HG02763 (cell line): Measurements from ENCODE around the gene NOLC1.

Source experiments
- ATAC-seq: cut with Tn5 transposase; IDR thresholded peaks from one replicate; pipeline ENCODE4 v1.9.1; 2021; ENCODE audit warnings: mild to moderate bottlenecking, moderate library complexity; ENCODE audit not compliant: unreplicated experiment

The NOLC1 gene

GRCh38 chr10:102151774-102152544 lies at the start of gene NOLC1:
TSS of gene NOLC1 (plus strand) at chr10:102152389. CDS start at chr10:102152411, 22 bp downstream.
- peak; percentile 88 for ATAC-seq

- ATAC-seq = no peak
Measured at GRCh38 chr10:102102421-102102820, 49.8 kb upstream of the NOLC1 start.

- ATAC-seq = no peak
Measured at GRCh38 chr10:102106998-102107397, 45.2 kb upstream of the NOLC1 start.

GRCh38 chr10:102109166-102110116 lies 42.7 kb upstream of the NOLC1 start:
- ATAC-seq = no peak

DNA sequence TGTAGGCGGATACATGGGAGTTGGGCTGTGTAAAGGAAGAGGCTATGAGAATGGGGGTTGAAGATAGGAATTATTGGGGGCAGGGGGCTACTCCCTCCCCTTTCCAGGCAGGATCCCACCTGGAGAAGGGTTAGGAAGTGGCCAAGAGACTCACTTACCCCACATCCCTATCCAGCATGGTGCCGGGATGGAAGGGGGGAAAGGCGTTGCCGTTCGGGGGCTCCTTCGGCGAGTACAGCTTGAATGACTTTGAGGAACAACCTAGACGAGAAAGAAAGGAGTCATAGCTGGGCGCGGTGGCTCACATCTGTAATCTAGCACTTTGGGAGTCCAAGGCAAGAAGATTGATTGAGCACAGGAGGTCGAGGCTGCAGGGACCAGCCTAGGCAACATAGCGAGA lies 40.9 kb upstream of the NOLC1 start:
- no peak for ATAC-seq

DNA sequence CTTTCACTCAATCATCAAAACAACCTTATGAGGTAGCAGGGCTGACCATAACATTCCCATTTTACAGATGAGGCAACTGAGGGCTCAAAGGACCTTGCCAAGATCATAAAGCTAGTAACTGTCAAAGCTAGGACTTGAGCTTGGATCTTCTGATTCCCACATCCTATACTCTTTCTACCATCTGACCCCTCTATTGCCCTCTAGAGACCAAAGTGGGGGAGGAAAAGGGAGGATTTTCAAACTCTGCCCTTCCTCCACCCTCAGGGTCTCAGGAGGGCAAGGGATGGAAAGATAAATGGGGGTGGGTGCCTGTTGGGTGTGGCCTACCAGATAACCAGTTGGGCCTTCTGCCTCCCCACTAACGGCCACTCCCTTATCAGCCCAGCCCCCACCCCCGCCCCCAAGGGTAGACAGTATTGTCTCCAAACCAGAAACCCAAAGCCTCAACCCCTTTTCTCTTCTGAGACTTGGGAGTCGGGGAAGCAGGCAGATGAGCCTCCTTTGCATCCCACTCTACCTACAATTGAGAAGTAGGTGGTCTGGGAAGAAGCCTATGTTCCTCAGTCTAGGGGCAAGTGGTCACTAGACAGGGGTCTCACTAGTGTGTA lies 39.9 kb upstream of the NOLC1 start:
- ATAC-seq = no peak

DNA sequence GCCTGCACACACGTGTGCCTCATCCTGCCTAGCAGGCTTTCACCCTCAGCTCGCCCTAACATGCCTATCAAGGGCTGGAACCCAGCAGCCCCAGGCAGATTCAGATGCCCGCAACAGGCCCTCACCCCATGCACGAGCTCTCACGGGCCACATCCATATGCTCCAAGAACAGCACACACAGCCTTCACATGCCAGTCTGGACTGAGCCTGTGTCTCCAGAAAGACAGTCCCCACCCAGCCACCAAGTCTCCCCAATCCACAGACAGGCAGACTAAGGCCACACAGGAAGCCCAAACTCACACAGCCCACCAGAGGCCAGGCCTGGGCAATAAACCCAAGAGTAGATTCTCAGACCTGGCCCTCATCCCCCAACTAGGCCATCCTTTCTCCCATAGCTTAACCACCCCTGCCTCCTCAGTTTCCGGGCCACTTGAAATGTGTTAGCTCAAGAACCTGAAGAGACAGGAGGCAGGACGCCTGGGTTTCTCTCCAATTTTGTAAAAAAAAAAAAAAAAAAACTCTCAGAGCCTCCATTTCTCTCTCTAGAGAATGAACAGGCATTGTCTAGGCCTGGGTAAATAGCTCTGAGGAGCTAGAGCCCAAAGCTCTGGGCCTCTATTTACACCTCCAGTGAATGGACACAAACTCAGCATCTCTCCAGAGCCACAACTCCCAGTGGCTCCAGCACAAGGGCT lies 38.8 kb upstream of the NOLC1 start:
- no peak for ATAC-seq

- ATAC-seq = no peak
Measured at GRCh38 chr10:102113956-102114857, 38.0 kb upstream of the NOLC1 start.

DNA sequence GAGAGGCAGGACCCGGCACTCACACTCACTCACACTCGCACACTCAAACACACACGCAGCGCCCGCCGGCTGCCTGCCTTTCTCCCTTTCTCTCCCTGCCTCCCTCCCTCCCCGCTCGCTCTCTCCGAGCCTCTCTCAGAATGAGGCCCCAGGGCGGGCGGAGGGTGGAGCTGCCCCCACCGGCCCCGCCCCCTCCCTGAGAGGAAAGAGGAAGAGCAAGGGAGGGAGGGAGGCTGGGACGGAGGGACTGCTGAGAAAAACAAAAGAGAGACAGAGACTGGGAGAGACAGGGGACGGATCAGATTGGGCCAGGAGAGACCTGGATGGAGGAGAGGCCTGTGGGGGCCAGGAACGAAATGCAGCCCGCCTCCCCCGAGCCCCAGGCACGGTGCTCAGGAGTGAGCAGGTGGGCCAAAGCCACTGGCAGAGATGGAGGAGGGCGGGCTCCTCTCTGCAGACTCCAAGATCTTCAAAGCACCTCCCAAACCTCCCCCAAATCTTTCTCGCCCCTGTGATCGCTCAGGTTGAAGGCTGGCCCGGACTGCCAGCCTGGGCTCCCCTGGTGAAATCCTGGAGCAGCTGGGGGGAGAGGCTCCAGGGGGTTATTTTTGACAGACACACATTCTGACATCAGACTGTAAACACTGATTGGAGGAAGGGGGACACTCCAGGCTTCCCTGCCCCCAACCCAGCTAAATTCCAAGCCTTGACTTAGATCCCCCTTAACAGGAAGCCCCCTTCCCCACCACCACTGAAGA lies 37.1 kb upstream of the NOLC1 start:
- peak; percentile 59 for ATAC-seq

GRCh38 chr10:102115775-102116174 lies 36.4 kb upstream of the NOLC1 start:
- no peak for ATAC-seq

DNA sequence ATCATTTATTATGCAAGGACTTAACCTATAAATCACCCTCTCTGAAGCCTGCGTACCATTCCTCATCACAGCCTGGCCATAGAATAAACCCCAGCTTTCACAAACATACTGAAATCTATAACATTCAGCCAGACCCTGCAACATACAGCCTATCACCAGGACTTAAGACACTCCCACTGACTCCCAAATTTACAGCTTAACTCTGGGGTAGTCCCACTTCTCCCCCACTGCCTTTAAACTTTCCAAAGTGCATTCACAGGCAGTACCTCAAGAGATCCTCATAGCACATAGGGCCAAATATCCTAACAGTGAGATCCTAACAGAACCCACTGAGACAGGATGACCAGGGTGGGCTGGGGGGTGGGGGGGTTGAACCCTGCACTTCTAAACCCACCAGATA lies 35.5 kb upstream of the NOLC1 start:
- no peak for ATAC-seq

GRCh38 chr10:102117391-102118159 lies 34.6 kb upstream of the NOLC1 start:
- ATAC-seq = no peak

DNA sequence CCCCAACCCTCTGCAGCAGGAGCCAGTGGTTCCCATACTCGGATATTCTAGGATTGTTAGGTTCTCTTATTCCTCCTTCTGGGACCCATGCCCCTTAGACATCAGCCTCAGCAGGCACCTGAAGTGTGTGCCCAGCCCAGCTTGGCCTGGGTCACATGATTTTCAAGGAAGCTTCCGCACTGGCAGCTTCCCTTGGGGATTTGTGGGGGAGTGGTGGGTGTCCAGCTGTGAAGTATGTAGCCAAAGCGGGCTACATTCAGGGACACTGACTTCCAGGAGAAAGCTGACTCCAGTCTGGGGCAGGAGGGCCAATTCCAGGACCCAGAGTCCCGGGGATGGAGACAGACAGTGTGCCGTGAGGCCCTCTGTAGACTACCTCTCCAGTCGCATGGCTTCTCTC lies 33.3 kb upstream of the NOLC1 start:
- no peak for ATAC-seq

GRCh38 chr10:102119417-102120141 lies 32.6 kb upstream of the NOLC1 start:
- ATAC-seq = no peak

DNA sequence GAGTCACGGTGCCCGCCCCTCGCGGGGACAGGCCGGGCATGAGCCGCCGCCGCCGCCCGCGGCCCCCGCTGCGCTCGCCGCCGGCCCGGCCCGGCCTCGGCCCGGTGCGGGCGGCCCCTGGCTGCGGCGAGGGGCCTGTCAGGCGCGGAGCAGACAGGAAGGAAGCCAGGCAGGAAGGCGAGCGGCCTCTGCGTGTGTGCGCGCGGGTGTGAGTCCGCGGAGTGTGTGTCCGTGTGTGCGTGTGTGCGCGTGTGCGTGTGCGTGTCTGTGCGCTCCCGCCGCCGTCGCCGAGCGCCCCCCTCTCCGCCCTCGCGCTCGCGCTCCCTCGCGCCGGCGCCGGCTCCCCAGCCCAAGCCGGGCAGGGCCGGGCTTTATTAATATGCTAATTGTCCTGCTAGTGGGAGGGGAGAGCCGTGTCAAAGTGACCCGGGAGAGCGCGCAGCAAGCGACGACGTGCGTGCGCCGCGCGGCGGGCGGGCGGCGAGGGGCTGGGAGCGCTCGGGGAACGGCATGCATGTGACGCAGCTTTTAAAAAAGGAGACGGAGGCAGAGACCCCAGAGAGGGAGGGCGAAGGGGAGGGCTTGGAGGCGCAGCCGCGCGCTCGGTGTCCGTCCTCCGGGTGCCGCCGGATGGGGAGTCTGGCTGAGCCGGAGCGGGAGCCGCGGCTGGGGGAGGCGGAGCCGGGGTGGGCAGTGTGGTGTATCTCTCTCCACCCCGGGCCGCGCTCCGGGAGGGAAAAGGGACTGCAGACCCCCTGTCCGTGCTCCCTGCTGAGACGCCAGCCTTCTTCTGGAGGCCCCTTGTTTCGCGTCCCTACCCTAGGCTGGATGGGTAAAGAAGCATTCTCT lies 31.8 kb upstream of the NOLC1 start, which contains the start of gene LDB1:
TSS of gene LDB1 (minus strand) at position 227 of the 849 bp plus-strand sequence. CDS start 258 bp downstream, outside the sequence.
- peak; percentile 60 for ATAC-seq

GRCh38 chr10:102120991-102121738 lies 31.0 kb upstream of the NOLC1 start:
- ATAC-seq = no peak
